ENCODE measurements around the gene GLDN.
"Not testable (repeated sequence)": the region's sequence is repeated elsewhere in the genome, so short reads cannot be mapped to it uniquely, and the experiment has no call there.

The GLDN gene

GRCh38 chr15:51414256-51414860, 72.9 kb downstream of the GLDN start:
- Histone ChIP-seq H3K36me3 (ENCODE audit: insufficient read depth) (no peaks in the 10 kb centered on the region), H3K27ac (no peak overlapping the region), H3K27me3 (ENCODE audit: insufficient read depth, low read depth) (no peaks in the 10 kb centered on the region), H3K4me1 (ENCODE audit: low read depth, poor library complexity, severe bottlenecking) (no peaks in the 10 kb centered on the region), H3K4me3 (IDR thresholded peaks at IDR 0.05; ENCODE audit: insufficient read depth, low read depth, low read length) (no peak overlapping the region), H3K79me2 (ENCODE audit: insufficient read depth, low read depth) (no peaks in the 10 kb centered on the region), H2AFZ (ENCODE audit: low read depth) (no peak overlapping the region), H3K9ac (no peak overlapping the region), H4K20me1 (ENCODE audit: insufficient read depth) (no peaks in the 10 kb centered on the region), H3K4me2 (no peak overlapping the region)
- TF ChIP-seq, protein P1, sequence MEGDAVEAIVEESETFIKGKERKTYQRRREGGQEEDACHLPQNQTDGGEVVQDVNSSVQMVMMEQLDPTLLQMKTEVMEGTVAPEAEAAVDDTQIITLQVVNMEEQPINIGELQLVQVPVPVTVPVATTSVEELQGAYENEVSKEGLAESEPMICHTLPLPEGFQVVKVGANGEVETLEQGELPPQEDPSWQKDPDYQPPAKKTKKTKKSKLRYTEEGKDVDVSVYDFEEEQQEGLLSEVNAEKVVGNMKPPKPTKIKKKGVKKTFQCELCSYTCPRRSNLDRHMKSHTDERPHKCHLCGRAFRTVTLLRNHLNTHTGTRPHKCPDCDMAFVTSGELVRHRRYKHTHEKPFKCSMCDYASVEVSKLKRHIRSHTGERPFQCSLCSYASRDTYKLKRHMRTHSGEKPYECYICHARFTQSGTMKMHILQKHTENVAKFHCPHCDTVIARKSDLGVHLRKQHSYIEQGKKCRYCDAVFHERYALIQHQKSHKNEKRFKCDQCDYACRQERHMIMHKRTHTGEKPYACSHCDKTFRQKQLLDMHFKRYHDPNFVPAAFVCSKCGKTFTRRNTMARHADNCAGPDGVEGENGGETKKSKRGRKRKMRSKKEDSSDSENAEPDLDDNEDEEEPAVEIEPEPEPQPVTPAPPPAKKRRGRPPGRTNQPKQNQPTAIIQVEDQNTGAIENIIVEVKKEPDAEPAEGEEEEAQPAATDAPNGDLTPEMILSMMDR (conservative IDR thresholded peaks at IDR 0.05; ENCODE audit: low read depth, low read length) = no peak

DNA sequence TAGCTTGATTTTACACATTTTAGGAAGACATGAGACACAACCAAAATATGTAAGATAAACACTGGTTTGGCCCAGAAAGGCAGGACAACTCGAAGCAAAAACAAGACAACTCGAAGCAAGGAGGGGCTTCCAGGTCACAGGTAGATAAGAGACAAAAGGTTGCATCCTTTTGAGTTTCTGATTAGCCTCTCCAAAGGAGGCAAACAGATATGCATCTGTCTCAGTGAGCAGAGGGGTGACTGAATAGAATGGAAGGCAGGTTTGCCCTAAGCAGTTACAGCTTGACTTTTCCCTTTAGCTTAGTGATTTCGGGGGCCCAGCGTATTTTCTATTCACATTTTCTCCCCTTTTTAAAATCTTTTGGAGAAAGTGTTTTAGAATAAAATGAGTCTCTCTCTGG, 74.7 kb downstream of the GLDN start:
- Histone ChIP-seq H4K20me1 (ENCODE audit: insufficient read depth) (no peaks in the 10 kb centered on the region), H3K4me1 (ENCODE audit: low read depth, poor library complexity, severe bottlenecking) (no peaks in the 10 kb centered on the region), H2AFZ (ENCODE audit: low read depth) (no peak overlapping the region), H3K27me3 (ENCODE audit: insufficient read depth, low read depth) (no peaks in the 10 kb centered on the region), H3K4me3 (IDR thresholded peaks at IDR 0.05; ENCODE audit: insufficient read depth, low read depth, low read length) (no peak overlapping the region), H3K4me2 (no peak overlapping the region), H3K9ac (no peak overlapping the region), H3K79me2 (ENCODE audit: insufficient read depth, low read depth) (no peaks in the 10 kb centered on the region), H3K27ac (no peak overlapping the region), H3K36me3 (ENCODE audit: insufficient read depth) (no peaks in the 10 kb centered on the region)
- TF ChIP-seq, protein P1 (conservative IDR thresholded peaks at IDR 0.05; ENCODE audit: low read depth, low read length) = no peak

GRCh38 chr15:51423040-51423439, 81.6 kb downstream of the GLDN start:
- peaks cover 16% of the 10 kb centered on the region for H3K4me1 ChIP-seq (ENCODE audit: low read depth, poor library complexity, severe bottlenecking)
- H3K9ac ChIP-seq; H3K4me2 ChIP-seq; H3K79me2 ChIP-seq (ENCODE audit: insufficient read depth, low read depth); H3K4me3 ChIP-seq (IDR thresholded peaks at IDR 0.05; ENCODE audit: insufficient read depth, low read depth, low read length); H3K27me3 ChIP-seq (ENCODE audit: insufficient read depth, low read depth); H3K36me3 ChIP-seq (ENCODE audit: insufficient read depth); H4K20me1 ChIP-seq (ENCODE audit: insufficient read depth); H2AFZ ChIP-seq (ENCODE audit: low read depth); H3K27ac ChIP-seq: not testable (repeated sequence)

GRCh38 chr15:51424780-51425179, 83.3 kb downstream of the GLDN start:
- TF ChIP-seq, protein P1 (conservative IDR thresholded peaks at IDR 0.05; ENCODE audit: low read depth, low read length) = no peak
- no peaks in the 10 kb centered on the region for H3K27me3 ChIP-seq (ENCODE audit: insufficient read depth, low read depth)

DNA sequence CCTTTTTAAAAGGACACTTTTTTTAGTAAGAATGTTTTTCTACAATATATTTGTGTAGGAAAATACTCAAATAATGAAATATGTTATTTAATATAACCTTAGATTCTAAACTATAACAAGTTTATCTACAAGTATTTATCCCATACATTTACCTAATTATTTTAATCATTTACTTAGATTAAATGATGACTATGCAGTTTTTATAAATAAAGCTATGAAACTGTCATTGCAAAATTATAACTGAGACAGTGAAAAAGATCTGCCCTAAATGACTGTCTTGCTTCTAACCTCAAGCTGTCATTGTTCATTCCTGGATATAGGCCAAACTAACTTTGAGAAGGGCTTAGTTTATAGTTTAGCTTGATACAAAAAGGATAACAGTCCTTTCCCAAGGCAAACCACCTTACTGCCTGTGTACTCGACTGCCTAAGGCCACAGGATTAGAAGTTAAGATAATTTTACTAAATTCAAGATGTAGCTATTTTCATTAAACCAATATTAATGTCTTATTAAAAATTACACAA, 84.1 kb downstream of the GLDN start:
- no peaks in the 10 kb centered on the region for H4K20me1 ChIP-seq (ENCODE audit: insufficient read depth)
- H3K27ac ChIP-seq = no peak overlapping the region
- H3K27me3 ChIP-seq (ENCODE audit: insufficient read depth, low read depth) = no peaks in the 10 kb centered on the region
- no peak overlapping the region for H2AFZ ChIP-seq (ENCODE audit: low read depth)
- no peak overlapping the region for H3K9ac ChIP-seq
- TF ChIP-seq, protein P1 (conservative IDR thresholded peaks at IDR 0.05; ENCODE audit: low read depth, low read length) = no peak
- peak overlapping the region; percentile 24 for H3K4me2 ChIP-seq
- no peaks in the 10 kb centered on the region for H3K79me2 ChIP-seq (ENCODE audit: insufficient read depth, low read depth)
- peaks cover 16% of the 10 kb centered on the region for H3K4me1 ChIP-seq (ENCODE audit: low read depth, poor library complexity, severe bottlenecking)
- no peak overlapping the region for H3K4me3 ChIP-seq (IDR thresholded peaks at IDR 0.05; ENCODE audit: insufficient read depth, low read depth, low read length)
- no peaks in the 10 kb centered on the region for H3K36me3 ChIP-seq (ENCODE audit: insufficient read depth)

More at GRCh38 chr15:51424780-51425179, 83.3 kb downstream of the GLDN start:
- H2AFZ ChIP-seq (ENCODE audit: low read depth) = no peak overlapping the region
- H3K4me1 ChIP-seq (ENCODE audit: low read depth, poor library complexity, severe bottlenecking) = peaks cover 16% of the 10 kb centered on the region
- H3K27ac ChIP-seq = no peak overlapping the region
- no peaks in the 10 kb centered on the region for H3K36me3 ChIP-seq (ENCODE audit: insufficient read depth)
- H3K4me2 ChIP-seq = no peak overlapping the region; the same call in 1 of the 2 replicates
- no peak overlapping the region for H3K4me3 ChIP-seq (IDR thresholded peaks at IDR 0.05; ENCODE audit: insufficient read depth, low read depth, low read length)
- no peak overlapping the region for H3K9ac ChIP-seq
- no peaks in the 10 kb centered on the region for H3K79me2 ChIP-seq (ENCODE audit: insufficient read depth, low read depth)
- H4K20me1 ChIP-seq (ENCODE audit: insufficient read depth) = no peaks in the 10 kb centered on the region
